H1 (cell line): ENCODE measurements around the gene CLN6. TPM values are rescaled to one million over a fixed set of nuclear protein-coding genes. Genes with fewer than 3 reads are reported as not detected.

Experiments used
- CHD1 ChIP-seq: IDR thresholded peaks from 2 replicates; pipeline ENCODE4 v1.6.1; 2012; ENCODE audit warnings: low read depth, low read length, improper control_type of control experiment
- SAP30 ChIP-seq: fragments of 300-600 bp; sonication (generic); IDR thresholded peaks from 2 replicates; pipeline ENCODE4 v1.7.1; 2012; ENCODE audit warnings: low read length, moderate library complexity, mild to moderate bottlenecking, inconsistent platforms; ENCODE audit not compliant: insufficient read depth, insufficient replicate concordance
- YY1 ChIP-seq: IDR thresholded peaks from 2 replicates; pipeline ENCODE4 v1.6.1; 2011; ENCODE audit warnings: low read depth, mild to moderate bottlenecking, low read length
- ZNF274 ChIP-seq: IDR thresholded peaks from 2 replicates; pipeline ENCODE4 v1.7.0; 2012; ENCODE audit warnings: low read length, borderline replicate concordance; ENCODE audit errors: extremely low read depth
- polyA plus RNA-seq, 7 experiments: library from polyadenylated mRNA; depleted of rRNA in 3 of 7; stranded (reverse) in 5 of 7; unstranded in 2 of 7; fragments of >200 nt in 5 of 7; fragments of 200-250 nt in 2 of 7; gene quantifications; 1 replicate in 5 of 7; 2 replicates in 1 of 7; 4 replicates in 1 of 7; pipeline versions ENCODE4 v1.2.1 to v1.2.3, GENCODE V29; 2011 to 2013; ENCODE audit warnings: missing spikeins in 2 of 7, mixed read lengths in 2 of 7
- total RNA-seq: library from RNA; stranded (reverse); fragmentation: NEBNext Ultra II Directional; extraction: Animal tissue kit (Norgen Biotek cat#: 25700); gene quantifications from 2 replicates; pipeline ENCODE4 v1.2.1, GENCODE V29; 2021
- TF ChIP-seq, protein P1 (sequence below): fragments of 300-600 bp; sonication (generic); IDR thresholded peaks from 2 replicates; pipeline ENCODE4 v1.7.1; 2012; ENCODE audit warnings: low read length, moderate library complexity, mild to moderate bottlenecking, inconsistent platforms; ENCODE audit not compliant: insufficient replicate concordance

The CLN6 gene
- total and polyA plus RNA-seq, 2 of the 8 experiments (the other 6 are each of a cell fraction or from before 2014, with no cell fraction given), result 60.0 to 137 TPM

DNA sequence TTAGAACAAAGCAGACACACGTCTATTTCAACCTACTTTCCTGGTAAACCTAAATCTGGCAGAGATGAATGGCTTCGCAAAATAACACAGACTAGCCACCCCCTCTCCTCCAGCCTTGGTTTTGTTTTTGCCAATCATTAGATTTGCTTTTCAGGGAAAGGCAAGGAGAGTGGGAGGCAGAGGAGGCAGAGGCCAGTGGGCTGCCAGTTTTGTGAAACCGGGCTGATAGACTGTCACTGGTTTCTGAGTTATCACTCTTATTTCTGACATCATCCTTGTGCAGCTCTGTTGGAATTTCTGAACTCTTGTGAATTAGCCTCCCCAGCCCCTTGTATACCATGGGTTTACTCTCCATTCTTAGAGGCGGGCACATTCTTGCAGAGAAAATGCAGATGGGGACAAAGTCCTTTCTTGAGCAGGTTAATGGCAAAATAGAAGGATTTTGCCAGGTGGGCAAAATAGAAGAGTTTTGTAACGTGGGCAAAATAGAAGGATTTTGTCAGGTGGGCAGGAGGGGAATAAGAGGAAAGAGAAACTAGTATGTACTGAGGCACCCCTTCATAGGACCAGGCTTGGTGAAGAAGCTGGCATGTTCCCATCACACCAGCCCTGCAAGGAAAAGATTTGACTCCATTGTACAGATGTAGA lies 44.8 kb upstream of the CLN6 start (continued):
- TF ChIP-seq, protein P1, sequence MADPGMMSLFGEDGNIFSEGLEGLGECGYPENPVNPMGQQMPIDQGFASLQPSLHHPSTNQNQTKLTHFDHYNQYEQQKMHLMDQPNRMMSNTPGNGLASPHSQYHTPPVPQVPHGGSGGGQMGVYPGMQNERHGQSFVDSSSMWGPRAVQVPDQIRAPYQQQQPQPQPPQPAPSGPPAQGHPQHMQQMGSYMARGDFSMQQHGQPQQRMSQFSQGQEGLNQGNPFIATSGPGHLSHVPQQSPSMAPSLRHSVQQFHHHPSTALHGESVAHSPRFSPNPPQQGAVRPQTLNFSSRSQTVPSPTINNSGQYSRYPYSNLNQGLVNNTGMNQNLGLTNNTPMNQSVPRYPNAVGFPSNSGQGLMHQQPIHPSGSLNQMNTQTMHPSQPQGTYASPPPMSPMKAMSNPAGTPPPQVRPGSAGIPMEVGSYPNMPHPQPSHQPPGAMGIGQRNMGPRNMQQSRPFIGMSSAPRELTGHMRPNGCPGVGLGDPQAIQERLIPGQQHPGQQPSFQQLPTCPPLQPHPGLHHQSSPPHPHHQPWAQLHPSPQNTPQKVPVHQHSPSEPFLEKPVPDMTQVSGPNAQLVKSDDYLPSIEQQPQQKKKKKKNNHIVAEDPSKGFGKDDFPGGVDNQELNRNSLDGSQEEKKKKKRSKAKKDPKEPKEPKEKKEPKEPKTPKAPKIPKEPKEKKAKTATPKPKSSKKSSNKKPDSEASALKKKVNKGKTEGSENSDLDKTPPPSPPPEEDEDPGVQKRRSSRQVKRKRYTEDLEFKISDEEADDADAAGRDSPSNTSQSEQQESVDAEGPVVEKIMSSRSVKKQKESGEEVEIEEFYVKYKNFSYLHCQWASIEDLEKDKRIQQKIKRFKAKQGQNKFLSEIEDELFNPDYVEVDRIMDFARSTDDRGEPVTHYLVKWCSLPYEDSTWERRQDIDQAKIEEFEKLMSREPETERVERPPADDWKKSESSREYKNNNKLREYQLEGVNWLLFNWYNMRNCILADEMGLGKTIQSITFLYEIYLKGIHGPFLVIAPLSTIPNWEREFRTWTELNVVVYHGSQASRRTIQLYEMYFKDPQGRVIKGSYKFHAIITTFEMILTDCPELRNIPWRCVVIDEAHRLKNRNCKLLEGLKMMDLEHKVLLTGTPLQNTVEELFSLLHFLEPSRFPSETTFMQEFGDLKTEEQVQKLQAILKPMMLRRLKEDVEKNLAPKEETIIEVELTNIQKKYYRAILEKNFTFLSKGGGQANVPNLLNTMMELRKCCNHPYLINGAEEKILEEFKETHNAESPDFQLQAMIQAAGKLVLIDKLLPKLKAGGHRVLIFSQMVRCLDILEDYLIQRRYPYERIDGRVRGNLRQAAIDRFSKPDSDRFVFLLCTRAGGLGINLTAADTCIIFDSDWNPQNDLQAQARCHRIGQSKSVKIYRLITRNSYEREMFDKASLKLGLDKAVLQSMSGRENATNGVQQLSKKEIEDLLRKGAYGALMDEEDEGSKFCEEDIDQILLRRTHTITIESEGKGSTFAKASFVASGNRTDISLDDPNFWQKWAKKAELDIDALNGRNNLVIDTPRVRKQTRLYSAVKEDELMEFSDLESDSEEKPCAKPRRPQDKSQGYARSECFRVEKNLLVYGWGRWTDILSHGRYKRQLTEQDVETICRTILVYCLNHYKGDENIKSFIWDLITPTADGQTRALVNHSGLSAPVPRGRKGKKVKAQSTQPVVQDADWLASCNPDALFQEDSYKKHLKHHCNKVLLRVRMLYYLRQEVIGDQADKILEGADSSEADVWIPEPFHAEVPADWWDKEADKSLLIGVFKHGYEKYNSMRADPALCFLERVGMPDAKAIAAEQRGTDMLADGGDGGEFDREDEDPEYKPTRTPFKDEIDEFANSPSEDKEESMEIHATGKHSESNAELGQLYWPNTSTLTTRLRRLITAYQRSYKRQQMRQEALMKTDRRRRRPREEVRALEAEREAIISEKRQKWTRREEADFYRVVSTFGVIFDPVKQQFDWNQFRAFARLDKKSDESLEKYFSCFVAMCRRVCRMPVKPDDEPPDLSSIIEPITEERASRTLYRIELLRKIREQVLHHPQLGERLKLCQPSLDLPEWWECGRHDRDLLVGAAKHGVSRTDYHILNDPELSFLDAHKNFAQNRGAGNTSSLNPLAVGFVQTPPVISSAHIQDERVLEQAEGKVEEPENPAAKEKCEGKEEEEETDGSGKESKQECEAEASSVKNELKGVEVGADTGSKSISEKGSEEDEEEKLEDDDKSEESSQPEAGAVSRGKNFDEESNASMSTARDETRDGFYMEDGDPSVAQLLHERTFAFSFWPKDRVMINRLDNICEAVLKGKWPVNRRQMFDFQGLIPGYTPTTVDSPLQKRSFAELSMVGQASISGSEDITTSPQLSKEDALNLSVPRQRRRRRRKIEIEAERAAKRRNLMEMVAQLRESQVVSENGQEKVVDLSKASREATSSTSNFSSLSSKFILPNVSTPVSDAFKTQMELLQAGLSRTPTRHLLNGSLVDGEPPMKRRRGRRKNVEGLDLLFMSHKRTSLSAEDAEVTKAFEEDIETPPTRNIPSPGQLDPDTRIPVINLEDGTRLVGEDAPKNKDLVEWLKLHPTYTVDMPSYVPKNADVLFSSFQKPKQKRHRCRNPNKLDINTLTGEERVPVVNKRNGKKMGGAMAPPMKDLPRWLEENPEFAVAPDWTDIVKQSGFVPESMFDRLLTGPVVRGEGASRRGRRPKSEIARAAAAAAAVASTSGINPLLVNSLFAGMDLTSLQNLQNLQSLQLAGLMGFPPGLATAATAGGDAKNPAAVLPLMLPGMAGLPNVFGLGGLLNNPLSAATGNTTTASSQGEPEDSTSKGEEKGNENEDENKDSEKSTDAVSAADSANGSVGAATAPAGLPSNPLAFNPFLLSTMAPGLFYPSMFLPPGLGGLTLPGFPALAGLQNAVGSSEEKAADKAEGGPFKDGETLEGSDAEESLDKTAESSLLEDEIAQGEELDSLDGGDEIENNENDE, result no peak
- TF ChIP-seq ZNF274 (no peak), SAP30 (no peak), YY1 (no peak), CHD1 (no peak)
